Activated CD8-positive, alpha-beta memory T cell treated with anti-CD3 and anti-CD28 coated beads for 4 hours (primary cell): Measurements from ENCODE around the gene CENPV.
A peak's percentile ranks its signal among the peaks of the same experiment; 100 is the strongest.

ENCODE experiments used
- DNase-seq, 2 donors: peaks; one replicate each; pipeline ENCODE4 v3.0.0-alpha.2; 2020; ENCODE audit warnings: low read depth in 2 of 2

Gene CENPV

GRCh38 chr17:16361874-16362273, 8.6 kb upstream of the CENPV start:
- no peak for DNase-seq

GRCh38 chr17:16358394-16358793, 5.1 kb upstream of the CENPV start:
- no peak for DNase-seq

GRCh38 chr17:16354585-16354984, 1.3 kb upstream of the CENPV start:
- no peak for DNase-seq

GRCh38 chr17:16352667-16353316, 477 bp downstream of the CENPV start:
- peak; percentile 3 to 5 for DNase-seq

- no peak for DNase-seq
Measured at GRCh38 chr17:16352303-16352666, 984 bp downstream of the CENPV start.

GRCh38 chr17:16351831-16352230, 1.4 kb downstream of the CENPV start:
- no peak for DNase-seq

- no peak for DNase-seq
Measured at GRCh38 chr17:16349431-16349830, 3.8 kb downstream of the CENPV start.

GRCh38 chr17:16348586-16348985, 4.7 kb downstream of the CENPV start:
- no peak for DNase-seq

- DNase-seq = no peak
Measured at GRCh38 chr17:16346721-16347271, 6.5 kb downstream of the CENPV start.

GRCh38 chr17:16345565-16345964, 7.7 kb downstream of the CENPV start:
- DNase-seq = no peak

- DNase-seq = no peak
Measured at GRCh38 chr17:16343569-16343968, 9.7 kb downstream of the CENPV start.

GRCh38 chr17:16342979-16343378, 10.3 kb downstream of the CENPV start:
- DNase-seq = no peak

- no peak for DNase-seq
Measured at GRCh38 chr17:16339959-16340358, 13.3 kb downstream of the CENPV start.

GRCh38 chr17:16339402-16339801, 13.9 kb downstream of the CENPV start:
- no peak for DNase-seq

GRCh38 chr17:16338391-16338790, 14.9 kb downstream of the CENPV start:
- no peak for DNase-seq

GRCh38 chr17:16329519-16330271, 23.6 kb downstream of the CENPV start:
- DNase-seq = no peak

- DNase-seq = no peak
Measured at GRCh38 chr17:16328997-16329396, 24.3 kb downstream of the CENPV start.

- DNase-seq = no peak
Measured at GRCh38 chr17:16327018-16327417, 26.3 kb downstream of the CENPV start.

GRCh38 chr17:16325964-16326363, 27.3 kb downstream of the CENPV start:
- DNase-seq = no peak

- no peak for DNase-seq
Measured at GRCh38 chr17:16322636-16323035, 30.6 kb downstream of the CENPV start.

- no peak for DNase-seq
Measured at GRCh38 chr17:16319969-16320368, 33.3 kb downstream of the CENPV start.

GRCh38 chr17:16314859-16315258, 38.4 kb downstream of the CENPV start:
- no peak for DNase-seq

GRCh38 chr17:16314189-16314588, 39.1 kb downstream of the CENPV start:
- DNase-seq = no peak
